AG04449 (cell line): ENCODE measurements around the gene MB21D2.

Experiments used
- CTCF ChIA-PET: fragments of 350-600 bp; formaldehyde crosslinking; extraction: SDS; loops from one replicate; lab custom pipeline; 2021; ENCODE audit warnings: antibody characterized with exemption; lab: Yijun Ruan, JAX
- POLR2A ChIA-PET: fragments of 400-600, 350-600 bp; formaldehyde crosslinking; extraction: SDS; loops from one replicate; lab custom pipeline; 2020; ENCODE audit warnings: antibody characterized with exemption, inconsistent platforms; lab: Yijun Ruan, JAX
- DNase-seq: peaks from one replicate; pipeline ENCODE4 v3.0.0-alpha.2; 2010; ENCODE audit warnings: low read depth, low spot score
- H3K4me3 ChIP-seq: 2 replicates; pipeline ENCODE4 v1.5.1; 2011; ENCODE audit warnings: low read depth, mild to moderate bottlenecking, control low read depth, low read length
- TF ChIP-seq, protein P1 (sequence below): IDR thresholded peaks from one replicate; pipeline ENCODE4 v1.5.1; 2011; ENCODE audit warnings: mild to moderate bottlenecking, moderate library complexity, low read length, control low read depth, inconsistent platforms; ENCODE audit not compliant: insufficient read depth; ENCODE audit errors: missing control alignments

The MB21D2 gene

GRCh38 chr3:192883512-192883911, 34.1 kb downstream of the MB21D2 start:
- TF ChIP-seq, protein P1, sequence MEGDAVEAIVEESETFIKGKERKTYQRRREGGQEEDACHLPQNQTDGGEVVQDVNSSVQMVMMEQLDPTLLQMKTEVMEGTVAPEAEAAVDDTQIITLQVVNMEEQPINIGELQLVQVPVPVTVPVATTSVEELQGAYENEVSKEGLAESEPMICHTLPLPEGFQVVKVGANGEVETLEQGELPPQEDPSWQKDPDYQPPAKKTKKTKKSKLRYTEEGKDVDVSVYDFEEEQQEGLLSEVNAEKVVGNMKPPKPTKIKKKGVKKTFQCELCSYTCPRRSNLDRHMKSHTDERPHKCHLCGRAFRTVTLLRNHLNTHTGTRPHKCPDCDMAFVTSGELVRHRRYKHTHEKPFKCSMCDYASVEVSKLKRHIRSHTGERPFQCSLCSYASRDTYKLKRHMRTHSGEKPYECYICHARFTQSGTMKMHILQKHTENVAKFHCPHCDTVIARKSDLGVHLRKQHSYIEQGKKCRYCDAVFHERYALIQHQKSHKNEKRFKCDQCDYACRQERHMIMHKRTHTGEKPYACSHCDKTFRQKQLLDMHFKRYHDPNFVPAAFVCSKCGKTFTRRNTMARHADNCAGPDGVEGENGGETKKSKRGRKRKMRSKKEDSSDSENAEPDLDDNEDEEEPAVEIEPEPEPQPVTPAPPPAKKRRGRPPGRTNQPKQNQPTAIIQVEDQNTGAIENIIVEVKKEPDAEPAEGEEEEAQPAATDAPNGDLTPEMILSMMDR = no peak
- POLR2A ChIA-PET = no interaction called here
- CTCF ChIA-PET = interaction anchor here (1.3 kb wide), 1 partner anchor 9 kb away, joined by 5 read pairs; no protein-coding TSS in a partner anchor

DNA sequence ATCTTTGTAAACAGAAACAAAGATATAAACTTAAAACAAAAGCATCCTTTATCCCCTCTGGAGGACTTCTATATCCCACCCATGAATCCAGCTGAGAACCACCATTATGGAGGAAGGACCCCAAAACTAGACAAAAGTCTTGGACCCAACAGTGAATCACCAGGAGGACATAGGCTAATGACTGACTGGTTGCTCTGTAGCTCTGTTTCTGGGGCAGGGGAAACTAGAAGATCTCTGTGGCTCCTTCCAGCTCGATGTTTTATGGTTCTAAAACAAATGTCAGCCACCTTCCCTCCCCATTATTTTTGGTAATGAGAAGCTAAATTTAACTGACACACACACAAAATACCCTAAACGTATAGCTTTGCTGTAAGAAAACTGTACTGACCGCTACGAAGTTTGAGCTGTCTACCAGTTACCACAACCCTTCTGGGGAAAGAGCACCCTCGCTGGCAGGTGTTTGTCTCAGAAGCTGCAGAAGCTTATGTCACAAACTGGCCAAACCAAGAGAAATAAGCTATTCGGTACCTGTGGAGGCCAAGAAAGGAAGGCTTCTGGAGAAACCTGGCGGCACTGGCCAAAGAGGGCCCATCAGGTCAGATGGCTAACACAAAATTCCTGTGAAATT, 36.4 kb downstream of the MB21D2 start:
- TF ChIP-seq, protein P1 = no peak
- H3K4me3 ChIP-seq = no peak overlapping the region
- no peak for DNase-seq
- ChIA-PET POLR2A (no interaction called here), CTCF (interaction anchor here (0.9 to 1.0 kb wide), 3 partner anchors 9 to 33 kb away, joined by 3 read pairs; no protein-coding TSS in a partner anchor)

More at GRCh38 chr3:192883512-192883911, 34.1 kb downstream of the MB21D2 start:
- DNase-seq = no peak
- no peak overlapping the region for H3K4me3 ChIP-seq

DNA sequence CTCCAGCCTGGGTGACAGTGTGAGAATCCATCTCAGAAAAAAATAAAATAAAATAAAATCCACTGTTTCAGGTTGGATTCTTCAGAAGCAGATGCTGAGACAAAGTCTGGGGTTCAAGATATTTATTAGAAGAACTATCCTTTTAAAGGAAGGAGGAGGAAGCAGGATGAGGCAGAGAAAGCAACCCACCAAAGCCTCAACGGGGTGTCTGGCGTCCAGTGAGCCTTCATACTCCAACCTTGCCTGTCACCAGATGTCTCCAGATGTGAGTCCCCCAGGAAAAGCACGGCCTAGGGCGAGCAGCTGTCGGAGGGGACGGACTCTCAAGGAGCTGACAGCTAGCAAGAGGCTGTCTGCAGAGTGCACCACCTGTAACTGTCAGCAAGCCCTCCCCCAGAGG, 37.3 kb downstream of the MB21D2 start:
- TF ChIP-seq, protein P1 = no peak
- no peak for DNase-seq
- no peak overlapping the region for H3K4me3 ChIP-seq
- ChIA-PET POLR2A (interaction anchor here (1.0 to 2.1 kb wide), 3 partner anchors 9 to 63 kb away, joined by 4 to 18 read pairs (median 9); partner anchors contain the start of gene MB21D2), CTCF (interaction anchor here (1.6 kb wide), 1 partner anchor 13 kb away, joined by 4 read pairs; no protein-coding TSS in a partner anchor)

DNA sequence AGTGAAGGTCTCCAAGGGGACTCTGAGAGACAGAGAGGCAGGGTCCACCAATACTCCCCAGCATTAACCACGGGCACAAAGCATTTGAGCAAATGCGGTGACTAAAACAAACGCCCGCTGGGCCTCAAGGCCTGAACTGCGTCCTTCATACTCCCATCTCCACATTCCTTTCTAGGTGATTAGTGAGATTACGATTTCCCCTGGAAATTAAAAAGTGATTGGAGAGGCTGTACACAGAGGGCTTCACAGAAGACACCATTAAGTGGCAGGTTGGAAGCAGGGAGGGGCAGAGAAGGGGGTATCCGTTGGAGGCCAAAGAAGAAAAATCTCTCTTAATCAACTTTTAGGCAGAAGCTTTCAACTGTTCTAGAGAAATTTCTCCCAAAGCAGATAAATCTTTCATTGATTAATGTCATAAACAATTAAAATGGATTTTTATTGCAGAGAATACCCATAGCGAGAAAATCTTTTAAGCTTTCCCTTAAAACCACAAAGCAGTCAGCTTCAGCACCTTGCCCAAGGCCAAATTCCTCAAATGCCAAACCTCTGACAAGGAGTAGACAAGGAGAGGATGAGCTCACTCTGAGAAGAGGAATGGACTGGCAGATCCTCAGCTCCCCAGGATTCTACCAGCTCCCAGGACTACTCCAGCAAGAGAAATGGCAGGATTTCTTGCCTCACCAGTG, 38.2 kb downstream of the MB21D2 start:
- ChIA-PET CTCF (interaction anchor here (1.1 to 1.6 kb wide), 2 partner anchors 12 to 51 kb away, joined by 4 read pairs; no protein-coding TSS in a partner anchor), POLR2A (interaction anchor here (0.6 to 2.1 kb wide), 4 partner anchors 9 to 1604 kb away, joined by 4 to 18 read pairs (median 6); partner anchors contain the start of gene MB21D2)
- peak; percentile 95 for DNase-seq
- TF ChIP-seq, protein P1 = no peak
- no peak overlapping the region for H3K4me3 ChIP-seq

DNA sequence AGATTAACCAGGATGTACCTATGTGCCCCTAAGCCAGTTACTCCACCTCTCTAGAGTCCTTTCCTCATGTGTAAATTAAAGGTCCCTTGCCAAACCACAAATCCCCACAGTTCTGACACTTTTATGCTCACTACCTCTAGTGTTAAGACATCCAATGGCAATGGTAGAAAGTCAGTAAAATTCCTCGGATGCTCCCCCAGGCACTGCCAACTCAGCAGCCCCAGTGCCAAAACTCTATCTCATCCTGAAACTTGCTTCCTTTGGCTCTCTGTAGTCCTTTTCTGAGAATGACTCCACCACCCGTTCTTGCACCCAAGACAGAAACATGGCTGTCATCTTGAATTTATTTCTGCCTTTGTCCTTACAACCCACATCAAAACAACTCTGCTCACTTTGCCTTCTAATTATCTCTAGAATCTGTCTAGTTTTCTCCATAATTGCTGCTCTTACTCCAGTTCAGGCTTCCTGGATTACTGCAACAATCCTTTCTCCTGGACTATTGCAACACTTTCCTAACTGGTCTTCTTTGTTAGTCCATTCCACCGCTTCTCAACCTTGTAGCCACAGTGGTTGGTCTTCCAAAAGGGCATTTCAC, 41.6 kb downstream of the MB21D2 start:
- ChIA-PET POLR2A (no interaction called here), CTCF (no interaction called here)
- H3K4me3 ChIP-seq = no peak overlapping the region
- TF ChIP-seq, protein P1 = no peak
- no peak for DNase-seq
